Amygdala (tissue), 56 donors: Measurements from ENCODE around the gene GLB1L2.
"Not testable (repeated sequence)": the region's sequence is repeated elsewhere in the genome, so short reads cannot be mapped to it uniquely, and the experiment has no call there.

Source experiments
- DNase-seq, 56 donors: peaks; one replicate each; lab custom pipeline; 2025; lab: John Stamatoyannopoulos, UW

The GLB1L2 gene, protein sequence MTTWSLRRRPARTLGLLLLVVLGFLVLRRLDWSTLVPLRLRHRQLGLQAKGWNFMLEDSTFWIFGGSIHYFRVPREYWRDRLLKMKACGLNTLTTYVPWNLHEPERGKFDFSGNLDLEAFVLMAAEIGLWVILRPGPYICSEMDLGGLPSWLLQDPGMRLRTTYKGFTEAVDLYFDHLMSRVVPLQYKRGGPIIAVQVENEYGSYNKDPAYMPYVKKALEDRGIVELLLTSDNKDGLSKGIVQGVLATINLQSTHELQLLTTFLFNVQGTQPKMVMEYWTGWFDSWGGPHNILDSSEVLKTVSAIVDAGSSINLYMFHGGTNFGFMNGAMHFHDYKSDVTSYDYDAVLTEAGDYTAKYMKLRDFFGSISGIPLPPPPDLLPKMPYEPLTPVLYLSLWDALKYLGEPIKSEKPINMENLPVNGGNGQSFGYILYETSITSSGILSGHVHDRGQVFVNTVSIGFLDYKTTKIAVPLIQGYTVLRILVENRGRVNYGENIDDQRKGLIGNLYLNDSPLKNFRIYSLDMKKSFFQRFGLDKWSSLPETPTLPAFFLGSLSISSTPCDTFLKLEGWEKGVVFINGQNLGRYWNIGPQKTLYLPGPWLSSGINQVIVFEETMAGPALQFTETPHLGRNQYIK

GRCh38 chr11:134331354-134332188, at the start of gene GLB1L2:
TSS of gene GLB1L2 (plus strand) at chr11:134331988. CDS start at chr11:134332062, 74 bp downstream.
- DNase-seq = peak in 44 of 56 donors; percentile 11 to 82 (median 50)

GRCh38 chr11:134282121-134283045, 49.4 kb upstream of the GLB1L2 start:
- no peak for DNase-seq

- no peak for DNase-seq
Measured at GRCh38 chr11:134283461-134284230, 48.1 kb upstream of the GLB1L2 start.

- DNase-seq = not testable (repeated sequence)
Measured at GRCh38 chr11:134284349-134284748, 47.4 kb upstream of the GLB1L2 start.

GRCh38 chr11:134287561-134287960, 44.2 kb upstream of the GLB1L2 start:
- DNase-seq = no peak

GRCh38 chr11:134288486-134288885, 43.3 kb upstream of the GLB1L2 start:
- DNase-seq = no peak

- no peak for DNase-seq
Measured at GRCh38 chr11:134289167-134289566, 42.6 kb upstream of the GLB1L2 start.

DNA sequence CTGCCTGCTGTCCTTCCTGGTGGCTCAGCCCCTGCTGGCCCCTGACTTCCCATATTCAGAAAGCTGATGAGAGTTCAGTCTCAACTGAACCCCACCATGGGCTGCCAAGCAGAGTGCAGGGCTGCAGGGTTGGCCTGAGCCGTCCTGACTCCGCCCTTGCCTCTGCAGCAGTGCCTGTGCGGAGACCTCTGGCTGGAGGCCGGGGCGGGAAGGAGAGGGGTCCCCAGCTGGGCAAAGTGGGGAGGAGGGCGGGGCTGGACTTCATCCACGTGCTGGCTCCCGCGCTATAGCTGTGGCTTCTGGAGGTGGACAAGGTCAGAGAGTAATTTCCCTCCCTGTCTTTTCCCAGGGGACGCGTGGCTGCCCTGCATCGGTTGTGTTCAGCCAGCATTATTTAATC, 42.0 kb upstream of the GLB1L2 start:
- DNase-seq = no peak

- DNase-seq = no peak
Measured at GRCh38 chr11:134290646-134291045, 41.1 kb upstream of the GLB1L2 start.

- DNase-seq = no peak
Measured at GRCh38 chr11:134291196-134291595, 40.6 kb upstream of the GLB1L2 start.

GRCh38 chr11:134292661-134293060, 39.1 kb upstream of the GLB1L2 start:
- DNase-seq = no peak

GRCh38 chr11:134293119-134294113, 38.4 kb upstream of the GLB1L2 start:
- no peak for DNase-seq

- DNase-seq = no peak
Measured at GRCh38 chr11:134294664-134295063, 37.1 kb upstream of the GLB1L2 start.

- DNase-seq = no peak
Measured at GRCh38 chr11:134312223-134312622, 19.6 kb upstream of the GLB1L2 start.

GRCh38 chr11:134312807-134313206, 19.0 kb upstream of the GLB1L2 start:
- no peak for DNase-seq

DNA sequence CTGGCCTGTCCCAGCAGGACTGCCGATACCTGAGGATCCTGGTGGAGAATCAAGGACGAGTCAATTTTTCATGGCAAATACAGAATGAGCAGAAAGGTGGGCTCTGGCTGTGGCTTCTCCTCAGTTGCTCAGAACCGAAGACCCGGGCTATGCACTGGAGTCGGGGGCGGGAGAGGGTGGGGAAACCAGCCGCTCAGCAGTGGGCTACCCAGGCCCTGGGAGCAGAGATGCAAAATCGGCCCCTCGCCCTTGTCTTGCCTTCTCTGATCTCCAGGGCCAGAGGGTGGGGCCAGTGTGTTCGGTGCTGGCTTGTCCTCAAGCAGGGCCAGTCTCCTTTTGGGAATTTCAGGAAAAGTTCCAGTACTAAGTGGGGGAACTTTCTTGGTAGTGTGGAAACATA, 18.4 kb upstream of the GLB1L2 start:
- no peak for DNase-seq

DNA sequence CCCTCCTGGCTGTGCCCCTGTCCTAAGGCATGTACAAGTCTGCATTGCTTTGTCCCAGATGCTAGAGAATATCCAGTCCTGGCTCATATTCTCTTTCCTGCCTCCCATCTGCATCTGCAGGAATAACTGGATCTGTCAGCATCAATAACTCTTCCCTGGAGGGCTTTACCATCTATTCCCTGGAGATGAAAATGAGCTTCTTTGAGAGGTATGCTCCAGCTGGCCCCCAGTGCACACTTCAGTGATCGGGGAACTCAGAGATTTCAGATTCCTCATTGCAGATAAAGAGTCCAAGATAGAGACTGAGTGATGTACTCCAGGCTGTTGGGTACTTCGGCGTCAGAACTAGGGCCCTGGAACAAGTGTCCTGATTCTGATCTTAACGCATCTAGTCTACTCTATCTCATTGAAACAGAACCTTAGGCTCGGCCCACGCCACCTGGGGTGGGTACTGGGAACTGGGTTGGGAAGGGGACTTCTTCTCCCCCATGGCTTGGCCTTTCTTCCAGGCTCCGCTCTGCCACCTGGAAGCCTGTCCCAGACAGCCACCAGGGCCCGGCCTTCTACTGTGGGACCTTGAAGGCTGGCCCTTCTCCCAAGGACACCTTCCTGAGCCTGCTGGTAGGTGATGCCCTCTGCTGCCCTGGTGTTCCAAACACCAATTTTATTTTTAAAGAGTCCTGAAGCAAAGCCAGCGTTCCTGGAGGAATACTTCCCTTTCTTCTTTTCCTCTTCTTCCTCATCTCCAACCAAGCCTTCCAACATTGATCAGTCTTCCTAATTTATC, 17.8 kb upstream of the GLB1L2 start:
- no peak for DNase-seq
